ENCODE results near the gene IQCE. TPM values are rescaled to one million over a fixed set of nuclear protein-coding genes. Genes with fewer than 3 reads are reported as not detected.

IQCE gene
- total RNA-seq, 1 donor from 2014 or later, result 22.2 TPM

GRCh38 chr7:2511769-2512168, 47.0 kb upstream of the IQCE start:
- no peaks in the 10 kb centered on the region for H3K9me3 ChIP-seq
- peak overlapping the region; percentile 78 for H3K27ac ChIP-seq
- H3K4me3 ChIP-seq, result peak overlapping the region; percentile 33
- TF ChIP-seq CTCF (IDR thresholded peaks at IDR 0.05), result no peak
- DNase-seq (no peak), ATAC-seq (no peak)
- no peaks in the 10 kb centered on the region for H3K36me3 ChIP-seq
- intact Hi-C loops (cut with DNase I), result no loop called here
- H3K27me3 ChIP-seq, result no peaks in the 10 kb centered on the region
- peaks cover 52% of the 10 kb centered on the region for H3K4me1 ChIP-seq

- ATAC-seq (no peak), DNase-seq (no peak)
- Histone ChIP-seq H3K27ac (peak overlapping the region; percentile 78), H3K4me3 (no peak overlapping the region), H3K4me1 (peaks cover 52% of the 10 kb centered on the region), H3K27me3 (no peaks in the 10 kb centered on the region), H3K36me3 (no peaks in the 10 kb centered on the region), H3K9me3 (no peaks in the 10 kb centered on the region)
- no peak for TF ChIP-seq CTCF (IDR thresholded peaks at IDR 0.05)
- intact Hi-C loops (cut with DNase I), result no loop called here
These were observed 46.6 kb upstream of the IQCE start for GRCh38 chr7:2512179-2512661.

- Histone ChIP-seq H3K27ac (no peak overlapping the region), H3K36me3 (no peaks in the 10 kb centered on the region), H3K9me3 (no peaks in the 10 kb centered on the region), H3K4me1 (peaks cover 48% of the 10 kb centered on the region), H3K4me3 (no peak overlapping the region), H3K27me3 (no peaks in the 10 kb centered on the region)
- no peak for DNase-seq
- intact Hi-C loops (cut with DNase I), result no loop called here
- ATAC-seq, result no peak
- no peak for TF ChIP-seq CTCF (IDR thresholded peaks at IDR 0.05)
These were observed 46.1 kb upstream of the IQCE start for GRCh38 chr7:2512713-2513112.

- intact Hi-C loops (cut with DNase I), result no loop called here
- Histone ChIP-seq H3K27ac (no peak overlapping the region), H3K4me3 (no peak overlapping the region), H3K36me3 (no peaks in the 10 kb centered on the region), H3K9me3 (no peaks in the 10 kb centered on the region), H3K4me1 (peaks cover 46% of the 10 kb centered on the region), H3K27me3 (no peaks in the 10 kb centered on the region)
- no peak for ATAC-seq
- TF ChIP-seq CTCF (IDR thresholded peaks at IDR 0.05), result no peak
- DNase-seq, result no peak
These were observed 45.1 kb upstream of the IQCE start for GRCh38 chr7:2513702-2514101.

GRCh38 chr7:2514473-2515423, 44.0 kb upstream of the IQCE start:
- Histone ChIP-seq H3K9me3 (no peaks in the 10 kb centered on the region), H3K4me1 (peaks cover 41% of the 10 kb centered on the region), H3K36me3 (no peaks in the 10 kb centered on the region), H3K27ac (no peak overlapping the region), H3K4me3 (no peak overlapping the region), H3K27me3 (no peaks in the 10 kb centered on the region)
- intact Hi-C loops (cut with DNase I), result no loop called here
- ATAC-seq (no peak), DNase-seq (no peak)
- TF ChIP-seq CTCF (IDR thresholded peaks at IDR 0.05), result no peak
